DMS153 treated with DMSO at 0.1 percent for 48 hours (cell line): ENCODE data around the gene NUP153.
"Not testable (repeated sequence)": the region's sequence is repeated elsewhere in the genome, so short reads cannot be mapped to it uniquely, and the experiment has no call there.

Experiments used
- DNase-seq: peaks from one replicate; lab custom pipeline; 2025; ENCODE audit not compliant: unreplicated experiment; lab: John Stamatoyannopoulos, UW

The NUP153 gene

GRCh38 chr6:17606606-17607005 is 100.1 kb downstream of the NUP153 start:
- DNase-seq, result no peak

- DNase-seq, result no peak
Observed at GRCh38 chr6:17602888-17603287, 103.8 kb downstream of the NUP153 start.

- DNase-seq, result no peak
Observed at GRCh38 chr6:17601386-17601703, 105.4 kb downstream of the NUP153 start.

GRCh38 chr6:17600527-17601385 is 106.0 kb downstream of the NUP153 start:
- DNase-seq, result no peak

GRCh38 chr6:17599877-17600526 is 106.7 kb downstream of the NUP153 start, which contains the start of gene FAM8A1:
TSS of gene FAM8A1 (plus strand) at chr6:17600302. CDS start at chr6:17600410, 108 bp downstream.
- DNase-seq, result peak; percentile 69

- DNase-seq, result no peak
Observed at GRCh38 chr6:17596085-17596484, 110.6 kb downstream of the NUP153 start.

- no peak for DNase-seq
Observed at GRCh38 chr6:17593246-17593645, 113.5 kb downstream of the NUP153 start.

GRCh38 chr6:17591287-17591686 is 115.4 kb downstream of the NUP153 start:
- no peak for DNase-seq

GRCh38 chr6:17589406-17590096 is 117.2 kb downstream of the NUP153 start:
- DNase-seq, result no peak

- no peak for DNase-seq
Observed at GRCh38 chr6:17588011-17588410, 118.7 kb downstream of the NUP153 start.

- DNase-seq, result not testable (repeated sequence)
Observed at GRCh38 chr6:17586623-17587022, 120.1 kb downstream of the NUP153 start.

- DNase-seq, result no peak
Observed at GRCh38 chr6:17585766-17586490, 120.8 kb downstream of the NUP153 start.

- DNase-seq, result peak; percentile 76
Observed at GRCh38 chr6:17584241-17584803, 122.4 kb downstream of the NUP153 start.

- no peak for DNase-seq
Observed at GRCh38 chr6:17583811-17584210, 122.9 kb downstream of the NUP153 start.

GRCh38 chr6:17581282-17581681 is 125.4 kb downstream of the NUP153 start:
- DNase-seq, result not testable (repeated sequence)

GRCh38 chr6:17580518-17581048 is 126.1 kb downstream of the NUP153 start:
- DNase-seq, result no peak

GRCh38 chr6:17577059-17577458 is 129.7 kb downstream of the NUP153 start:
- DNase-seq, result no peak

GRCh38 chr6:17574866-17575560 is 131.7 kb downstream of the NUP153 start:
- DNase-seq, result no peak

GRCh38 chr6:17565399-17565798 is 141.3 kb downstream of the NUP153 start:
- DNase-seq, result no peak
